Measurements from ENCODE around the gene PPP1R9B.

PPP1R9B gene

GRCh38 chr17:50169121-50169764 is 18.8 kb upstream of the PPP1R9B start:
- TF ChIP-seq FOXP2 (optimal IDR thresholded peaks at IDR 0.05; ENCODE audit: borderline replicate concordance, extremely low read depth, extremely low read length, insufficient read depth), result peak; percentile 47
- no peak for TF ChIP-seq REST (IDR thresholded peaks at IDR 0.05; ENCODE audit: insufficient read depth in 1 of 2, low read depth in 2 of 2, low read length in 2 of 2)
- TF ChIP-seq TAF1 (IDR thresholded peaks at IDR 0.05; ENCODE audit: borderline replicate concordance, insufficient read depth, low read length), result no peak; the same call in 1 of the 2 replicates

- TF ChIP-seq POLR2AphosphoS5 (IDR thresholded peaks at IDR 0.05; ENCODE audit: low read depth, low read length) (no peak), REST (IDR thresholded peaks at IDR 0.05; ENCODE audit: insufficient read depth in 1 of 2, low read depth in 2 of 2, low read length in 2 of 2) (no peak), SIN3A (IDR thresholded peaks at IDR 0.05; ENCODE audit: borderline replicate concordance, insufficient read depth, low read length) (no peak), TAF1 (IDR thresholded peaks at IDR 0.05; ENCODE audit: borderline replicate concordance, insufficient read depth, low read length) (no peak), FOXP2 (optimal IDR thresholded peaks at IDR 0.05; ENCODE audit: borderline replicate concordance, extremely low read depth, extremely low read length, insufficient read depth) (no peak)
Observed at GRCh38 chr17:50168319-50168718, 17.8 kb upstream of the PPP1R9B start.

- TF ChIP-seq FOXP2 (optimal IDR thresholded peaks at IDR 0.05; ENCODE audit: borderline replicate concordance, extremely low read depth, extremely low read length, insufficient read depth) (no peak), TAF1 (IDR thresholded peaks at IDR 0.05; ENCODE audit: borderline replicate concordance, insufficient read depth, low read length) (no peak), REST (IDR thresholded peaks at IDR 0.05; ENCODE audit: insufficient read depth in 1 of 2, low read depth in 2 of 2, low read length in 2 of 2) (no peak), POLR2AphosphoS5 (IDR thresholded peaks at IDR 0.05; ENCODE audit: low read depth, low read length) (no peak), SIN3A (IDR thresholded peaks at IDR 0.05; ENCODE audit: borderline replicate concordance, insufficient read depth, low read length) (no peak)
Observed at GRCh38 chr17:50167371-50167770, 16.9 kb upstream of the PPP1R9B start.

GRCh38 chr17:50166518-50167181 is 16.2 kb upstream of the PPP1R9B start:
- TF ChIP-seq FOXP2 (optimal IDR thresholded peaks at IDR 0.05; ENCODE audit: borderline replicate concordance, extremely low read depth, extremely low read length, insufficient read depth), result no peak
- TF ChIP-seq POLR2AphosphoS5 (IDR thresholded peaks at IDR 0.05; ENCODE audit: low read depth, low read length), result no peak
- no peak for TF ChIP-seq SIN3A (IDR thresholded peaks at IDR 0.05; ENCODE audit: borderline replicate concordance, insufficient read depth, low read length)
- TF ChIP-seq REST (IDR thresholded peaks at IDR 0.05; ENCODE audit: insufficient read depth in 1 of 2, low read depth in 2 of 2, low read length in 2 of 2), result no peak
- no peak for TF ChIP-seq TAF1 (IDR thresholded peaks at IDR 0.05; ENCODE audit: borderline replicate concordance, insufficient read depth, low read length)
